SK-N-DZ (cell line): Measurements from ENCODE around the gene PTPRG.

ENCODE experiments used
- DNase-seq: peaks from one replicate; pipeline ENCODE4 v3.0.0-alpha.2; 2015; ENCODE audit warnings: low spot score

PTPRG gene

GRCh38 chr3:61761694-61762430 lies 200.5 kb downstream of the PTPRG start:
- DNase-seq: no peak

- no peak for DNase-seq
Measured at GRCh38 chr3:61765157-61765876, 203.9 kb downstream of the PTPRG start.

GRCh38 chr3:61768284-61769037 lies 207.1 kb downstream of the PTPRG start:
- DNase-seq: no peak

- no peak for DNase-seq
Measured at GRCh38 chr3:61769266-61769990, 208.1 kb downstream of the PTPRG start.

GRCh38 chr3:61771976-61772375 lies 210.6 kb downstream of the PTPRG start:
- no peak for DNase-seq

- no peak for DNase-seq
Measured at GRCh38 chr3:61772456-61772855, 211.1 kb downstream of the PTPRG start.

- DNase-seq: no peak
Measured at GRCh38 chr3:61774279-61774890, 213.0 kb downstream of the PTPRG start.

GRCh38 chr3:61776390-61776789 lies 215.0 kb downstream of the PTPRG start:
- no peak for DNase-seq

GRCh38 chr3:61777483-61777882 lies 216.1 kb downstream of the PTPRG start:
- no peak for DNase-seq

GRCh38 chr3:61778095-61778494 lies 216.7 kb downstream of the PTPRG start:
- DNase-seq: no peak

GRCh38 chr3:61780016-61780415 lies 218.6 kb downstream of the PTPRG start:
- DNase-seq: no peak

GRCh38 chr3:61780455-61781228 lies 219.3 kb downstream of the PTPRG start:
- DNase-seq: no peak

GRCh38 chr3:61783993-61784718 lies 222.8 kb downstream of the PTPRG start:
- DNase-seq: no peak

GRCh38 chr3:61788623-61789507 lies 227.5 kb downstream of the PTPRG start:
- DNase-seq: no peak

GRCh38 chr3:61789861-61790260 lies 228.5 kb downstream of the PTPRG start:
- no peak for DNase-seq

GRCh38 chr3:61790411-61790810 lies 229.0 kb downstream of the PTPRG start:
- no peak for DNase-seq

- DNase-seq: no peak
Measured at GRCh38 chr3:61793056-61793455, 231.7 kb downstream of the PTPRG start.

- DNase-seq: no peak
Measured at GRCh38 chr3:61793521-61793920, 232.2 kb downstream of the PTPRG start.

GRCh38 chr3:61794341-61794740 lies 233.0 kb downstream of the PTPRG start:
- no peak for DNase-seq
